Left ventricle myocardium inferior (tissue), 1 donor: Measurements from ENCODE around the gene SLC35A5. TPM values are rescaled to one million over a fixed set of nuclear protein-coding genes. Genes with fewer than 3 reads are reported as not detected.

Experiments
- DNase-seq: peaks from one replicate; pipeline ENCODE4 v3.0.0-alpha.2; 2020
- H3K27ac ChIP-seq: fragments of 200-600 bp; replicated peaks from 2 replicates; pipeline ENCODE4 v1.8.0; 2021
- H3K27me3 ChIP-seq: fragments of 200-600 bp; 2 replicates; pipeline ENCODE4 v1.8.0; 2021; ENCODE audit warnings: low read depth
- H3K36me3 ChIP-seq: fragments of 200-600 bp; 2 replicates; pipeline ENCODE4 v1.8.0; 2021
- H3K4me1 ChIP-seq: fragments of 200-600 bp; 2 replicates; pipeline ENCODE4 v1.8.0; 2021
- H3K4me3 ChIP-seq: fragments of 200-600 bp; 2 replicates; pipeline ENCODE4 v1.8.0; 2021; ENCODE audit warnings: mild to moderate bottlenecking, moderate library complexity
- H3K9me3 ChIP-seq: fragments of 200-600 bp; replicated peaks from 2 replicates; pipeline ENCODE4 v1.8.0; 2021
- CTCF ChIP-seq: fragments of 200-600 bp; IDR thresholded peaks from 2 replicates; pipeline ENCODE4 v1.8.0; 2021; ENCODE audit warnings: antibody characterized with exemption, mild to moderate bottlenecking, borderline replicate concordance
- intact Hi-C: fragments of 100-400 bp; cut with micrococcal nuclease; formaldehyde crosslinking; loops from one replicate; pipeline ENCODE4 v1.11.0; 2022
- total RNA-seq: library from RNA; stranded (reverse); fragmentation: NEBNext Ultra II Directional; extraction: Animal tissue kit (Norgen Biotek cat#: 25700); gene quantifications from one replicate; pipeline ENCODE4 v1.2.1, GENCODE V29; 2021
- donor health status: DM: no; HTN: yes; CAD: no; lungs with severe emphysema.

Gene SLC35A5
- total RNA-seq, 1 donor from 2014 or later = 16.5 TPM

GRCh38 chr3:112564940-112565305 is 3.1 kb downstream of the SLC35A5 start:
- Histone ChIP-seq H3K4me3 (no peak overlapping the region), H3K9me3 (no peaks in the 10 kb centered on the region), H3K27ac (no peak overlapping the region), H3K4me1 (peaks cover 32% of the 10 kb centered on the region), H3K27me3 (no peaks in the 10 kb centered on the region), H3K36me3 (peaks cover 20% of the 10 kb centered on the region)
- no peak for DNase-seq
- no peak for TF ChIP-seq CTCF
- intact Hi-C loops = no loop called here

DNA sequence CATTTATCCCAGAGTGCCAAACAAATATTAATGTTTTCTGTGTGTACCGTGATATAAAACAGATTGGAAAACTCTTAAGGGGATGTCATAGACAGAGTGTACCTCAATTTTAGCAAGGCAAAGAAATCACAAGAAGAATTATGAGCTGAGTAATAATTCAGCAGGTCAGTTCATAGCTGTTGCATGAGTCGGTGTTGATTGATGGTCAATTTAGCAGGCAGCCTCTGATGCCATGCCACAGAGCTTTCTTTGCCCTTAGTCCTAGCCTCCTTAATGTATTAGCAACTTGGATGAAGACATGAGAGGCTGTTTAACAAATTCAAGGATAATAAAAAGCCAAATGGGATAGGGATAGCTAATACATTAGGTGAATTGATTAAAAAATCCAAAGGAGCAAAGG is 6.8 kb downstream of the SLC35A5 start:
- H3K36me3 ChIP-seq = peaks cover 54% of the 10 kb centered on the region

GRCh38 chr3:112569265-112569664 is 7.4 kb downstream of the SLC35A5 start:
- Histone ChIP-seq H3K27me3 (no peaks in the 10 kb centered on the region), H3K36me3 (peaks cover 60% of the 10 kb centered on the region), H3K4me1 (no peaks in the 10 kb centered on the region), H3K9me3 (no peaks in the 10 kb centered on the region), H3K27ac (no peak overlapping the region), H3K4me3 (no peak overlapping the region)
- intact Hi-C loops = no loop called here
- no peak for TF ChIP-seq CTCF
- no peak for DNase-seq

More for the DNA sequence above, 6.8 kb downstream of the SLC35A5 start:
- H3K27me3 ChIP-seq = no peaks in the 10 kb centered on the region
- intact Hi-C loops = no loop called here
- no peak for DNase-seq
- peaks cover under 1% of the 10 kb centered on the region for H3K4me1 ChIP-seq
- no peak overlapping the region for H3K27ac ChIP-seq
- no peaks in the 10 kb centered on the region for H3K9me3 ChIP-seq
- H3K4me3 ChIP-seq = no peak overlapping the region
- no peak for TF ChIP-seq CTCF

- H3K27me3 ChIP-seq = no peaks in the 10 kb centered on the region
- no peak overlapping the region for H3K4me3 ChIP-seq
- no peaks in the 10 kb centered on the region for H3K9me3 ChIP-seq
- peaks cover 65% of the 10 kb centered on the region for H3K36me3 ChIP-seq
- H3K27ac ChIP-seq = no peak overlapping the region
- H3K4me1 ChIP-seq = no peaks in the 10 kb centered on the region
- intact Hi-C loops = no loop called here
- DNase-seq = no peak
- no peak for TF ChIP-seq CTCF
These were observed 10.9 kb downstream of the SLC35A5 start for GRCh38 chr3:112572701-112573100.

DNA sequence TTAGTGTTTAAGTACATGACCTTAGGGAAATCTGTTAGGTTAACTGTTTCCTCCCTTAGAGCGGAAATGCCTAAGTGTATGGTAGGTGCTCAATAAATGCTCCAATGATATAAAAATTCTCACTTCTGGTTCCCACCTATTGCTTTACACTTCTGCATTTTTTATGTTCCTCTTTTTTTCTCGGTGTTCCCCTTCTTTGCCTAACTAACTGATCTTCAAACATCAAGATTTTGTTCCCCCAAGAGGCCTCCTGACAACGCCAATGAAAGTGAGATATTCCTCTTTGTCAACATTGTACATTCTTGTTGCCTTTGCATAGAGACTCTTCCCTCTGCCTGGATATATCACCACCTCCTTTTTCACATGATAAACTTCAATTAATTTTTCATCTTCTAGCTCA is 17.4 kb downstream of the SLC35A5 start:
- intact Hi-C loops = no loop called here
- H3K27me3 ChIP-seq = no peaks in the 10 kb centered on the region
- H3K36me3 ChIP-seq = peaks cover 55% of the 10 kb centered on the region
- H3K9me3 ChIP-seq = no peaks in the 10 kb centered on the region
- TF ChIP-seq CTCF = no peak
- no peak for DNase-seq
- no peaks in the 10 kb centered on the region for H3K4me1 ChIP-seq
- H3K27ac ChIP-seq = no peak overlapping the region
- H3K4me3 ChIP-seq = no peak overlapping the region

- no peak overlapping the region for H3K27ac ChIP-seq
- intact Hi-C loops = loop anchor here (10.0 kb wide), 1 partner anchor 395 kb away; the partner anchor contains the start of gene CD200R1
- H3K27me3 ChIP-seq = no peaks in the 10 kb centered on the region
- H3K36me3 ChIP-seq = peaks cover 55% of the 10 kb centered on the region
- TF ChIP-seq CTCF = no peak
- no peaks in the 10 kb centered on the region for H3K4me1 ChIP-seq
- H3K9me3 ChIP-seq = no peaks in the 10 kb centered on the region
- no peak for DNase-seq
- no peak overlapping the region for H3K4me3 ChIP-seq
These were observed 17.9 kb downstream of the SLC35A5 start for GRCh38 chr3:112579697-112580096.
